ENCODE measurements around the gene ANGPTL7. TPM values are rescaled to one million over a fixed set of nuclear protein-coding genes. Genes with fewer than 3 reads are reported as not detected.
"Not testable (repeated sequence)": the region's sequence is repeated elsewhere in the genome, so short reads cannot be mapped to it uniquely, and the experiment has no call there.

ANGPTL7 gene
- total RNA-seq, 4 donors from 2014 or later = 1.3 TPM; not detected in 3

DNA sequence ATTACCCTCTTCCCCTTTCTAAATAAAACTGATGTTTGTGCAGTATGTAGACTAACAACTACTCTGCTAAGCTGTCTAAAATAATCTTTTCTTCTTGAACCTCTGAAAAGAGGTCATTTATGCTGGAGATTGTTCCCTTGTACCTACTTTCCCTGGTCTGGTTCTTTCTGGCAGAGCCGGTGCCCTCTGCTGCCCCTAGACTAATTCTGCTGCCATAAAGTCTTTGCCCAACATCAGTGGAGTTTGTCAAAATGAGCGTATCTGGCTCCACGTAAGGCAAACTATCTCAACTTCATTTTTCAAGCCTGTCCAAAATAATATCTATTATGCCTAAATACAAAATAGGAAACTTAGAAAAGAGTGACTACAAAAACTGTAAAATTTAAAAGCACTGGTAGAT is 30.9 kb upstream of the ANGPTL7 start:
- Histone ChIP-seq H3K9me3 (no peaks in the 10 kb centered on the region), H3K4me1 (no peaks in the 10 kb centered on the region), H3K27me3 (no peaks in the 10 kb centered on the region), H3K36me3 (peaks cover 0 to 43% (median 0%) of the 10 kb centered on the region in 3 donors), H3K27ac (no peak overlapping the region), H3K4me3 (no peak overlapping the region)
- TF ChIP-seq, protein P1, sequence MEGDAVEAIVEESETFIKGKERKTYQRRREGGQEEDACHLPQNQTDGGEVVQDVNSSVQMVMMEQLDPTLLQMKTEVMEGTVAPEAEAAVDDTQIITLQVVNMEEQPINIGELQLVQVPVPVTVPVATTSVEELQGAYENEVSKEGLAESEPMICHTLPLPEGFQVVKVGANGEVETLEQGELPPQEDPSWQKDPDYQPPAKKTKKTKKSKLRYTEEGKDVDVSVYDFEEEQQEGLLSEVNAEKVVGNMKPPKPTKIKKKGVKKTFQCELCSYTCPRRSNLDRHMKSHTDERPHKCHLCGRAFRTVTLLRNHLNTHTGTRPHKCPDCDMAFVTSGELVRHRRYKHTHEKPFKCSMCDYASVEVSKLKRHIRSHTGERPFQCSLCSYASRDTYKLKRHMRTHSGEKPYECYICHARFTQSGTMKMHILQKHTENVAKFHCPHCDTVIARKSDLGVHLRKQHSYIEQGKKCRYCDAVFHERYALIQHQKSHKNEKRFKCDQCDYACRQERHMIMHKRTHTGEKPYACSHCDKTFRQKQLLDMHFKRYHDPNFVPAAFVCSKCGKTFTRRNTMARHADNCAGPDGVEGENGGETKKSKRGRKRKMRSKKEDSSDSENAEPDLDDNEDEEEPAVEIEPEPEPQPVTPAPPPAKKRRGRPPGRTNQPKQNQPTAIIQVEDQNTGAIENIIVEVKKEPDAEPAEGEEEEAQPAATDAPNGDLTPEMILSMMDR (IDR thresholded peaks at IDR 0.05) = no peak
- TF ChIP-seq POLR2A (IDR thresholded peaks at IDR 0.05) = no peak
- no peak for DNase-seq

DNA sequence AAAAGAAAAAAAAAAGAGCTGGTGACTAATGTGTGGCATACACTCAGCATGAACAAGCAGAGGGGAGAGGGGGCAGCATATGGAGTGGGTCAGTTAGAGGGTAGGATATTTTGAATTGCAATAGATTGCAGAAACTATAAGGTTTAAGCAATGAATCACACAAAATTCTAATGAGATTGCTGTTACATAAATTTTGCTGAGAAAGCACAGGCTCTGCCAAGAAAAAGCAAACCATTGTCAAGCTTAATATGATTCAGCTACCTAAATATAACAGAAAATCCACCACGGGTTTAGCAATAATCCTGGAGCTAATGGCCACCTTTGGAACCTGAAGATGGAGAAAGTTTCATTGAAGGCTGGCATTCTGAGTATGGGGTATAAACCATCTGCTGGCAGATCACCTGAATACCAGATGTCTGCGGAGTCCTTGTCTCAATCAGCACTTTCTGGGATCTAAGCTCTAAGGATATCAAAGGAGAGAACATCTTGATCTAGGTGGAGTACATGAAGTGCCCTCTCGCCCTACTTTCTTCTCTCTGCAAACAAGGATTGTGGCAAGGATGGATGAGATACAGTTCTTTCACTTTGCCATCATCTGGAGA is 30.3 kb upstream of the ANGPTL7 start:
- H3K36me3 ChIP-seq = peaks cover 0 to 39% (median 0%) of the 10 kb centered on the region in 3 donors
- H3K4me1 ChIP-seq = no peaks in the 10 kb centered on the region
- H3K27me3 ChIP-seq = no peaks in the 10 kb centered on the region
- no peak overlapping the region for H3K27ac ChIP-seq
- H3K9me3 ChIP-seq = no peaks in the 10 kb centered on the region
- DNase-seq = no peak
- no peak overlapping the region for H3K4me3 ChIP-seq
- no peak for TF ChIP-seq POLR2A (IDR thresholded peaks at IDR 0.05)

DNA sequence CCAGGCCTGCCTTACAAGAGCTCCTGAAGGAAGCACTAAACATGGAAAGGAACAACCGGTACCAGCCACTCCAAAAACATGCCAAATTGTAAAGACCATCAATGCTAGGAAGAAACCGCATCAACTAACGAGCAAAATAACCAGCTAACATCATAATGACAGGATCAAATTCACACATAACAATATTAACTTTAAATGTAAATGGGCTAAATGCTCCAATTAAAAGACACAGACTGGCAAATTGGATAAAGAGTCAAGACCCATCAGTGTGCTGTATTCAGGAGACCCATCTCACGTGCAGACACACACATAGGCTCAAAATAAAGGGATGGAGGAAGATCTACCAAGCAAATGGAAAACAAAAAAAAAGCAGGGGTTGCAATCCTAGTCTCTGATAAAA is 26.4 kb upstream of the ANGPTL7 start:
- H3K9me3 ChIP-seq, H3K4me1 ChIP-seq, DNase-seq, H3K4me3 ChIP-seq, H3K27me3 ChIP-seq, H3K27ac ChIP-seq: not testable (repeated sequence)
- H3K36me3 ChIP-seq = peaks cover 0 to 22% (median 0%) of the 10 kb centered on the region in 3 donors

DNA sequence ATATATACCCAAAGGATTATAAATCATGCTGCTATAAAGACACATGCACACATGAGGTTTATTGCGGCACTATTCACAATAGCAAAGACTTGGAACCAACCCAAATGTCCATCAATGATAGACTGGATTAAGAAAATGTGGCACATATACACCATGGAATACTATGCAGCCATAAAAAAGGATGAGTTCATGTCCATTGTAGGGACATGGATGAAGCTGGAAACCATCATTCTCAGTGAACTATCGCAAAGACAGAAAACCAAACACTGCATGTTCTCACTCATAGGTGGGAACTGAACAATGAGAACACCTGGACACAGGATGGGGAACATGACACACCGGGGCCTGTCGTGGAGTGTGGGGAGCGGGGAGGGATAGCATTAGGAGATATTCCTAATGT is 22.4 kb upstream of the ANGPTL7 start:
- H3K27me3 ChIP-seq = not testable (repeated sequence)

DNA sequence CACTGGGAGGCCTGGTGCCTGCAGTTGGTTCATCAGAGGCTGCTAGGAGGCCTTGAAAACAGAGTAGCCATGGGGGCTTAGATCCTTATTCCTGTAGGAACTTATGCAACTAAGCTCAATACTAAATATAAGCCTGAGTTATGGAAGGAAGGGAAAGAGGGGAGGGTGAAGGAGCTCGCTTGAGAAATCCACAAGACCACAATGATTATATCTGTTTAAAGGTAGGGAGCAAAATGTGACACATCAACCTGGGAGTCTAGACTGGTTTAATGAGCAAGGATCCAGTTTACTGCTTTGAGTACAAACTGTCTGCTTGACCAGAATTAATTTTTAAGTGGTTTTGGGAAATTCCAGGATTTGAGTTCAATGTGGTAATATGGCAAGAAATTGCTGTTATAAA is 20.4 kb upstream of the ANGPTL7 start:
- Histone ChIP-seq H3K4me3 (no peak overlapping the region), H3K4me1 (no peaks in the 10 kb centered on the region), H3K36me3 (peaks cover 0 to 11% (median 0%) of the 10 kb centered on the region in 3 donors), H3K9me3 (no peaks in the 10 kb centered on the region), H3K27me3 (no peaks in the 10 kb centered on the region), H3K27ac (no peak overlapping the region)
- DNase-seq = no peak
- no peak for TF ChIP-seq POLR2A (IDR thresholded peaks at IDR 0.05)
- TF ChIP-seq, protein P1 (IDR thresholded peaks at IDR 0.05) = no peak

More for the DNA sequence above, 22.4 kb upstream of the ANGPTL7 start:
- H3K4me1 ChIP-seq, H3K4me3 ChIP-seq, H3K27ac ChIP-seq, H3K9me3 ChIP-seq, DNase-seq: not testable (repeated sequence)
- H3K36me3 ChIP-seq = peaks cover 0 to 12% (median 0%) of the 10 kb centered on the region in 3 donors

DNA sequence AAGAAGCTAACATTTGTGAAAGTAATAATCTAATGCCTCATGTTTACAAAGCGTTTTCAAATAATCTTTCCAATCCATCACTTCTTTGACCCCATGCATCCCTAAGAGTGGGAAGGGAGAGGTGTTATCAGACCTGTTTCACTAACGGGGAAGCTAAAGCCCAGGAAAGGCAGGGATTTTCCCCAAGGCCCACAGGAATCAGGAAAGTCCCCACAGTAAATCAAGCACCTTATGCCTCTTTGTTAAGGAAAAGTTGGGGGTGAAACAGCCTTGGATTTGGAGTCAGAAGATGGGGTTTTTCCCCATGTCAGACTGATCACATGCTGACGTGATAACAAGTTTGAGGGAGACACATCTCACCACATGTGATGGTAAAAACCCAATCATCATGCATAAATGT is 20.0 kb upstream of the ANGPTL7 start:
- no peak overlapping the region for H3K4me3 ChIP-seq
- peaks cover 0 to 11% (median 0%) of the 10 kb centered on the region in 3 donors for H3K36me3 ChIP-seq
- TF ChIP-seq, protein P1 (IDR thresholded peaks at IDR 0.05) = no peak
- no peak for TF ChIP-seq POLR2A (IDR thresholded peaks at IDR 0.05)
- no peak for DNase-seq
- no peaks in the 10 kb centered on the region for H3K4me1 ChIP-seq
- no peak overlapping the region for H3K27ac ChIP-seq
- H3K9me3 ChIP-seq = no peaks in the 10 kb centered on the region
- no peaks in the 10 kb centered on the region for H3K27me3 ChIP-seq

DNA sequence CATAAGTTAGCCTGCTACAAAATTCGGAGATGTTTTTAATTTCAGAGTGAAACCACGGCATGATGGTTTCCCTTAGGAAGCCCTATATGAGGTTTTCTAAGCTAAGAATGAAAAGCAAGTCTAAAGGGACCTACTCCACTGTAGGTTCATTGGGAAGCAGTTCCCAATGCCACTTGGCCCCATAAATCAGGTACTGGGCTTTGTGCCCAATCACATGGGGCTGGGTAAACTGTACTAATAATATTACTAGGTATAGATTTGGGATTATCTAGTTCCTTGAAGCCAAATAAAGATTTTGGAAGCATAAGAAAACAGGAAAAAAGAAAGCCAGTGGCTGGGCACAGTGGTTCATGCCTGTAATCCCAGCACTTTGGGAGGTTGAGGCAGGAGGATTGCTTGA is 19.1 kb upstream of the ANGPTL7 start:
- no peaks in the 10 kb centered on the region for H3K9me3 ChIP-seq
- H3K27me3 ChIP-seq = no peaks in the 10 kb centered on the region
- H3K4me1 ChIP-seq = no peaks in the 10 kb centered on the region
- no peak for TF ChIP-seq POLR2A (IDR thresholded peaks at IDR 0.05)
- TF ChIP-seq, protein P1 (IDR thresholded peaks at IDR 0.05) = no peak
- H3K4me3 ChIP-seq = no peak overlapping the region
- no peak overlapping the region for H3K27ac ChIP-seq
- no peak for DNase-seq
- peaks cover 0 to 11% (median 0%) of the 10 kb centered on the region in 3 donors for H3K36me3 ChIP-seq

All from Peyer's patch (tissue), 4 donors.